Adrenal gland (tissue), 5 donors: ENCODE measurements around the gene NCKAP5.

Experiments used
- POLR2A ChIP-seq, 2 donors: fragments of 450-650 bp; IDR thresholded peaks; one replicate each; pipeline ENCODE4 v1.6.1; 2017; ENCODE audit warnings: antibody characterized with exemption in 2 of 2, mild to moderate bottlenecking in 2 of 2, moderate library complexity in 1 of 2
- TF ChIP-seq, protein P1 (sequence below), 6 experiments: fragments of 450-650 bp in 4 of 6; fragments of 200-600 bp in 2 of 6; sonication (generic) in 1 of 6; IDR thresholded peaks; 1 replicate in 5 of 6; 2 replicates in 1 of 6; pipeline versions ENCODE4 v1.5.1 to v1.8.0; 2016 to 2021; ENCODE audit warnings: antibody characterized with exemption in 6 of 6, mild to moderate bottlenecking in 2 of 6, moderate library complexity in 1 of 6
- donor health status: DM: no; HTN: no; CAD: no.

DNA sequence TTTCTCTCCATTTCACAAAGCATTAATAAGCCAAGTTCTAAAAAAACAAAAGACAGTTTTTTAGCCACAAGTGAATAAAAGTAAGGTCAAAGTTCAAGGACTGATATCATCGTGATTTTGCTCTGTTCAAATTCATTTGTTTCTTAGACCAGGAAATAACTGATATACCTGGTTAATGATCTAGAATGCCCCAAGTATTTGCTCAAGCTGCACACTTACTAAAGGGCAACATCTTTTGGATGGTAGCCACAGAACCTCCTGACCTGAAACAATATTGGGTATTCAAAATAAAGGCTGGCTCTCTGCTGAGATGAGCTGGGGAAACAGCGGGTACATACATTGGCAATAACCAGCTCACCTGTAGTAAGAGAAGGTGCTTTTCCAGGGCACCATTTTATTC is 583.5 kb downstream of the NCKAP5 start:
- TF ChIP-seq, protein P1, sequence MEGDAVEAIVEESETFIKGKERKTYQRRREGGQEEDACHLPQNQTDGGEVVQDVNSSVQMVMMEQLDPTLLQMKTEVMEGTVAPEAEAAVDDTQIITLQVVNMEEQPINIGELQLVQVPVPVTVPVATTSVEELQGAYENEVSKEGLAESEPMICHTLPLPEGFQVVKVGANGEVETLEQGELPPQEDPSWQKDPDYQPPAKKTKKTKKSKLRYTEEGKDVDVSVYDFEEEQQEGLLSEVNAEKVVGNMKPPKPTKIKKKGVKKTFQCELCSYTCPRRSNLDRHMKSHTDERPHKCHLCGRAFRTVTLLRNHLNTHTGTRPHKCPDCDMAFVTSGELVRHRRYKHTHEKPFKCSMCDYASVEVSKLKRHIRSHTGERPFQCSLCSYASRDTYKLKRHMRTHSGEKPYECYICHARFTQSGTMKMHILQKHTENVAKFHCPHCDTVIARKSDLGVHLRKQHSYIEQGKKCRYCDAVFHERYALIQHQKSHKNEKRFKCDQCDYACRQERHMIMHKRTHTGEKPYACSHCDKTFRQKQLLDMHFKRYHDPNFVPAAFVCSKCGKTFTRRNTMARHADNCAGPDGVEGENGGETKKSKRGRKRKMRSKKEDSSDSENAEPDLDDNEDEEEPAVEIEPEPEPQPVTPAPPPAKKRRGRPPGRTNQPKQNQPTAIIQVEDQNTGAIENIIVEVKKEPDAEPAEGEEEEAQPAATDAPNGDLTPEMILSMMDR (IDR thresholded peaks at IDR 0.05), result no peak
- TF ChIP-seq POLR2A (IDR thresholded peaks at IDR 0.05), result no peak
